ENCODE results near the gene ZNF346.

DNA sequence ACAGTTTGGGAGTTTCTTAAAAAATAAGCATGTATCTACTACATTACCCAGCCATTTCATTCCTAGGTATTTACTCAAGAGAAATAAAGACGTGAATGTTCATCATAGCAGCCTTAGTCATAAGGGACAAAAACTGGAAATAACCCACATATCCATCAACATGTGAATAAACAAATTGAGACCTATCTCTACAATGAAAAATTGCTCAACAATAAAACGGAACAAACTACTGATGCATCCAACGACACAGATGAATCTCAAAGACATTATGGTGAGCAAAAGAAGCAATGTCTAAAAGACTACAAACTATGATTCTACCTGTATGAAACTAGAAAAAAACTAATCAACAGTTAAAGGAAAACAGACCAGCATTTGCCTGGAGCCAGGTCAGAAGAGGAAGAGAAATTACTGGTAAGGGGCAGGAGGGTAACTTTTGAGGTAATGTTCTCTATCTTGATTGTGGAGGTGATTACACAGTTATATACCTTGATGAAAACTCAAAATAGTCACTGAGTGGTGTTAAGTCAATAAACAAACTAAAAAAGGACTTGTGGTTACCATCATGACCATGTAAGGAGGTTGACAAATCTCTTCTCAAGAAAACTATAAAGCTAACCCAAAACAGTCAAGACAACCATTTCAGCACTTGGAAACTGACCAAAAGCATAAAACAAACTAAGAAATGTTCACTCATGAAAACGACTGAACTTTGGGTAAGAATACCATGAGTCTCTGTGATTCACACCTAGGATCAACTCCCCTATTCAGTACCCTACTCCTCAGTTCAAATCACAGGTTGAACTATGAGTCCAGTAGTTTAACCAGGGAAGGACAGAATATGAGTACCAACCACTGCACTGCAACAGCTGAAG, 26.4 kb upstream of the ZNF346 start:
- TF ChIP-seq ZNF335 (tag by site-specific recombination; conservative IDR thresholded peaks at IDR 0.05) (no peak), ZFP41 (tag by site-specific recombination; IDR thresholded peaks at IDR 0.05; ENCODE audit: borderline replicate concordance) (no peak), ZNF138 (tag by site-specific recombination; IDR thresholded peaks at IDR 0.05; ENCODE audit: borderline replicate concordance) (no peak), ZEB2 (tag by site-specific recombination; IDR thresholded peaks at IDR 0.05) (no peak), TRIM28 (IDR thresholded peaks at IDR 0.05; ENCODE audit: borderline replicate concordance, low read length) (no peak), BCL11A (tag by site-specific recombination; IDR thresholded peaks at IDR 0.05; ENCODE audit: low read depth) (no peak), ZNF426 (tag by site-specific recombination; IDR thresholded peaks at IDR 0.05) (no peak), ZNF274 (IDR thresholded peaks at IDR 0.05; ENCODE audit: low read length) (no peak), ZNF274 (tag by site-specific recombination; IDR thresholded peaks at IDR 0.05; ENCODE audit: borderline replicate concordance) (no peak)
- TF ChIP-seq, protein P1, sequence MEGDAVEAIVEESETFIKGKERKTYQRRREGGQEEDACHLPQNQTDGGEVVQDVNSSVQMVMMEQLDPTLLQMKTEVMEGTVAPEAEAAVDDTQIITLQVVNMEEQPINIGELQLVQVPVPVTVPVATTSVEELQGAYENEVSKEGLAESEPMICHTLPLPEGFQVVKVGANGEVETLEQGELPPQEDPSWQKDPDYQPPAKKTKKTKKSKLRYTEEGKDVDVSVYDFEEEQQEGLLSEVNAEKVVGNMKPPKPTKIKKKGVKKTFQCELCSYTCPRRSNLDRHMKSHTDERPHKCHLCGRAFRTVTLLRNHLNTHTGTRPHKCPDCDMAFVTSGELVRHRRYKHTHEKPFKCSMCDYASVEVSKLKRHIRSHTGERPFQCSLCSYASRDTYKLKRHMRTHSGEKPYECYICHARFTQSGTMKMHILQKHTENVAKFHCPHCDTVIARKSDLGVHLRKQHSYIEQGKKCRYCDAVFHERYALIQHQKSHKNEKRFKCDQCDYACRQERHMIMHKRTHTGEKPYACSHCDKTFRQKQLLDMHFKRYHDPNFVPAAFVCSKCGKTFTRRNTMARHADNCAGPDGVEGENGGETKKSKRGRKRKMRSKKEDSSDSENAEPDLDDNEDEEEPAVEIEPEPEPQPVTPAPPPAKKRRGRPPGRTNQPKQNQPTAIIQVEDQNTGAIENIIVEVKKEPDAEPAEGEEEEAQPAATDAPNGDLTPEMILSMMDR (tag by site-specific recombination; IDR thresholded peaks at IDR 0.05), result no peak
- TF ChIP-seq, protein P2, sequence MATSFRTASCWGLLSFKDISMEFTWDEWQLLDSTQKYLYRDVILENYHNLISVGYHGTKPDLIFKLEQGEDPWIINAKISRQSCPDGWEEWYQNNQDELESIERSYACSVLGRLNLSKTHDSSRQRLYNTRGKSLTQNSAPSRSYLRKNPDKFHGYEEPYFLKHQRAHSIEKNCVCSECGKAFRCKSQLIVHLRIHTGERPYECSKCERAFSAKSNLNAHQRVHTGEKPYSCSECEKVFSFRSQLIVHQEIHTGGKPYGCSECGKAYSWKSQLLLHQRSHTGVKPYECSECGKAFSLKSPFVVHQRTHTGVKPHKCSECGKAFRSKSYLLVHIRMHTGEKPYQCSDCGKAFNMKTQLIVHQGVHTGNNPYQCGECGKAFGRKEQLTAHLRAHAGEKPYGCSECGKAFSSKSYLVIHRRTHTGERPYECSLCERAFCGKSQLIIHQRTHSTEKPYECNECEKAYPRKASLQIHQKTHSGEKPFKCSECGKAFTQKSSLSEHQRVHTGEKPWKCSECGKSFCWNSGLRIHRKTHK (tag by site-specific recombination; IDR thresholded peaks at IDR 0.05), result no peak
- TF ChIP-seq, protein P3, sequence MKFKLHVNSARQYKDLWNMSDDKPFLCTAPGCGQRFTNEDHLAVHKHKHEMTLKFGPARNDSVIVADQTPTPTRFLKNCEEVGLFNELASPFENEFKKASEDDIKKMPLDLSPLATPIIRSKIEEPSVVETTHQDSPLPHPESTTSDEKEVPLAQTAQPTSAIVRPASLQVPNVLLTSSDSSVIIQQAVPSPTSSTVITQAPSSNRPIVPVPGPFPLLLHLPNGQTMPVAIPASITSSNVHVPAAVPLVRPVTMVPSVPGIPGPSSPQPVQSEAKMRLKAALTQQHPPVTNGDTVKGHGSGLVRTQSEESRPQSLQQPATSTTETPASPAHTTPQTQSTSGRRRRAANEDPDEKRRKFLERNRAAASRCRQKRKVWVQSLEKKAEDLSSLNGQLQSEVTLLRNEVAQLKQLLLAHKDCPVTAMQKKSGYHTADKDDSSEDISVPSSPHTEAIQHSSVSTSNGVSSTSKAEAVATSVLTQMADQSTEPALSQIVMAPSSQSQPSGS (tag by site-specific recombination; IDR thresholded peaks at IDR 0.05; ENCODE audit: low read depth), result no peak
- TF ChIP-seq, protein P4, sequence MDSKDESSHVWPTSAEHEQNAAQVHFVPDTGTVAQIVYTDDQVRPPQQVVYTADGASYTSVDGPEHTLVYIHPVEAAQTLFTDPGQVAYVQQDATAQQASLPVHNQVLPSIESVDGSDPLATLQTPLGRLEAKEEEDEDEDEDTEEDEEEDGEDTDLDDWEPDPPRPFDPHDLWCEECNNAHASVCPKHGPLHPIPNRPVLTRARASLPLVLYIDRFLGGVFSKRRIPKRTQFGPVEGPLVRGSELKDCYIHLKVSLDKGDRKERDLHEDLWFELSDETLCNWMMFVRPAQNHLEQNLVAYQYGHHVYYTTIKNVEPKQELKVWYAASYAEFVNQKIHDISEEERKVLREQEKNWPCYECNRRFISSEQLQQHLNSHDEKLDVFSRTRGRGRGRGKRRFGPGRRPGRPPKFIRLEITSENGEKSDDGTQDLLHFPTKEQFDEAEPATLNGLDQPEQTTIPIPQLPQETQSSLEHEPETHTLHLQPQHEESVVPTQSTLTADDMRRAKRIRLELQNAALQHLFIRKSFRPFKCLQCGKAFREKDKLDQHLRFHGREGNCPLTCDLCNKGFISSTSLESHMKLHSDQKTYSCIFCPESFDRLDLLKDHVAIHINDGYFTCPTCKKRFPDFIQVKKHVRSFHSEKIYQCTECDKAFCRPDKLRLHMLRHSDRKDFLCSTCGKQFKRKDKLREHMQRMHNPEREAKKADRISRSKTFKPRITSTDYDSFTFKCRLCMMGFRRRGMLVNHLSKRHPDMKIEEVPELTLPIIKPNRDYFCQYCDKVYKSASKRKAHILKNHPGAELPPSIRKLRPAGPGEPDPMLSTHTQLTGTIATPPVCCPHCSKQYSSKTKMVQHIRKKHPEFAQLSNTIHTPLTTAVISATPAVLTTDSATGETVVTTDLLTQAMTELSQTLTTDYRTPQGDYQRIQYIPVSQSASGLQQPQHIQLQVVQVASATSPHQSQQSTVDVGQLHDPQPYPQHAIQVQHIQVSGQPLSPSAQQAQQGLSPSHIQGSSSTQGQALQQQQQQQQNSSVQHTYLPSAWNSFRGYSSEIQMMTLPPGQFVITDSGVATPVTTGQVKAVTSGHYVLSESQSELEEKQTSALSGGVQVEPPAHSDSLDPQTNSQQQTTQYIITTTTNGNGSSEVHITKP (tag by site-specific recombination; IDR thresholded peaks at IDR 0.05), result no peak

Data from HEK293 (cell line).